ENCODE results near the gene SLC13A5. TPM values are rescaled to one million over a fixed set of nuclear protein-coding genes. Genes with fewer than 3 reads are reported as not detected.

The SLC13A5 gene
- total RNA-seq, 1 donor from 2014 or later, result 1.3 TPM

DNA sequence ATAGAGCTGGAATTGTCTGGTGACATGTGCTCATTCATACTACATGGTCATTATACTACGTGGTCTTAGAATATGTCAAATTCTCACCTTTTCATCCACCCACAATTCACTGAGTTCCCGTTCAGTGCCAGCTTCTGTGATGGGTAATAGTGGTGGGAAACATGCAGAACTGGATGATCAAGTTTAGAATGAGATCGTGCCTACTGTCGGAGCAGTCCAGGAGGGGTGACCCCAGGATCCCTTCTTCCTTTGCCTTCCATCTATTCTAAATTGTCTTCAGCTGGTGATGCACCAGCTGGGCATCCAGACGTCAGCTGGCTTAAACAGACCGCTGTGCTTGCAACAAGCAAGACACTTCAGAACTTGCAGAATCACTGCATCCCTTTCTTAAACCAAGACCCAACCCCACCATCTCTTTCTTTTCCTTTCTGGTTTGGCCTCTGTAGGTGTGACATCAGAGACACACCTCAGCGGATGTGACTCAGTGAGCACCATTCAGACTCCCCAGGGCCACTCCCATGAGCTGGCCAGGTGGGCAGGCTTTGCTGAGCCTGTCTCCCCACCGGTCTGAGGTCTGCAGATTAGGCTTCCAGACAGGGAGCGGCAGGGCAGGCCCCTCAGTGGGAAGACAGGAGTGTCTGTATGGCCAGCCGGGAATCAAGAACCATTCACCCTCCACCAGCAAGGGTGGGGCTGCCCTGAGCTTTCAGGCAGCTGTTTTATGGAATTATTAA is 43.5 kb downstream of the SLC13A5 start:
- Mint-ChIP-seq H3K27ac (ENCODE audit: unreplicated experiment) (no peak overlapping the region), H3K4me1 (ENCODE audit: unreplicated experiment) (peaks cover 9% of the 10 kb centered on the region), H3K36me3 (ENCODE audit: low read depth, unreplicated experiment) (no peaks in the 10 kb centered on the region), H3K4me3 (ENCODE audit: unreplicated experiment) (no peak overlapping the region), H3K9me3 (ENCODE audit: unreplicated experiment) (no peaks in the 10 kb centered on the region), H3K27me3 (ENCODE audit: unreplicated experiment) (peaks cover 3% of the 10 kb centered on the region)
- TF ChIP-seq, protein P1, sequence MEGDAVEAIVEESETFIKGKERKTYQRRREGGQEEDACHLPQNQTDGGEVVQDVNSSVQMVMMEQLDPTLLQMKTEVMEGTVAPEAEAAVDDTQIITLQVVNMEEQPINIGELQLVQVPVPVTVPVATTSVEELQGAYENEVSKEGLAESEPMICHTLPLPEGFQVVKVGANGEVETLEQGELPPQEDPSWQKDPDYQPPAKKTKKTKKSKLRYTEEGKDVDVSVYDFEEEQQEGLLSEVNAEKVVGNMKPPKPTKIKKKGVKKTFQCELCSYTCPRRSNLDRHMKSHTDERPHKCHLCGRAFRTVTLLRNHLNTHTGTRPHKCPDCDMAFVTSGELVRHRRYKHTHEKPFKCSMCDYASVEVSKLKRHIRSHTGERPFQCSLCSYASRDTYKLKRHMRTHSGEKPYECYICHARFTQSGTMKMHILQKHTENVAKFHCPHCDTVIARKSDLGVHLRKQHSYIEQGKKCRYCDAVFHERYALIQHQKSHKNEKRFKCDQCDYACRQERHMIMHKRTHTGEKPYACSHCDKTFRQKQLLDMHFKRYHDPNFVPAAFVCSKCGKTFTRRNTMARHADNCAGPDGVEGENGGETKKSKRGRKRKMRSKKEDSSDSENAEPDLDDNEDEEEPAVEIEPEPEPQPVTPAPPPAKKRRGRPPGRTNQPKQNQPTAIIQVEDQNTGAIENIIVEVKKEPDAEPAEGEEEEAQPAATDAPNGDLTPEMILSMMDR (IDR thresholded peaks at IDR 0.05; ENCODE audit: unreplicated experiment), result no peak
- no peak for DNase-seq (ENCODE audit: low spot score)

DNA sequence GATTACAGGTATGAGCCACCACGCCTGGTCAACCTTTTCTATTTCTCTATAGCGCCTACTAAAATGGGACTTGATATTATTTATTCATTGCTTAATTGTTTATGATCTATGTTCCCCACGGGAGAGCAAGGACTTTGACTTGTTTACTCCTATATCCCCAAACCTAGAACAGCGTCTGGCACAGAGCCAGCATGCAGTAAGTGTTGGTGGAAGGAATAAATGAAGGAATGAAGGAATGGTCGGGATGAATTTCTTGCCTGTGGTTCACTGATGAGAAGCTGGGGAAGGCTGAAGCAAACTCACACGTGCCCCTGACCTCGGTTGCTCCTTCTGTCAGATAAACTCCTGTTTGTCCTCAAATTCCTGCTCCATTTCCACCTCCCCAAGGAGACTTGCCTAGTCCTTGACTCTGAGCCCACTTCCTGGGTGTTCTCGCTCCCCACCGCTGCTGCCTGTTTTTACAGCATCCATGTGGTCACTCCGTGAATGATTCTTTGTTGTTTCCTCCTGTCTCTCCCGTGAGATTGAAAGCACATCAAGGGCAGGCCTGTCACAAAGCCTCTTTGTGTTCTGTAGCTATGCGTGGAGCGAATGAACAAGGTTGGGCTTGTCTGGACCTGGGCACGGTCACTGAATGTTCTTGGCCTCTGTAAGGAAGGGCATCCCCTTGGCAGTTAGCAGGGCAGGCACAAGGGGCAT is 44.3 kb downstream of the SLC13A5 start:
- H3K27ac Mint-ChIP-seq (ENCODE audit: unreplicated experiment), result no peak overlapping the region
- no peak overlapping the region for H3K4me3 Mint-ChIP-seq (ENCODE audit: unreplicated experiment)
- H3K27me3 Mint-ChIP-seq (ENCODE audit: unreplicated experiment), result peaks cover 3% of the 10 kb centered on the region
- DNase-seq (ENCODE audit: low spot score), result no peak
- no peaks in the 10 kb centered on the region for H3K9me3 Mint-ChIP-seq (ENCODE audit: unreplicated experiment)
- no peaks in the 10 kb centered on the region for H3K36me3 Mint-ChIP-seq (ENCODE audit: low read depth, unreplicated experiment)
- TF ChIP-seq, protein P1 (IDR thresholded peaks at IDR 0.05; ENCODE audit: unreplicated experiment), result no peak
- H3K4me1 Mint-ChIP-seq (ENCODE audit: unreplicated experiment), result peaks cover 9% of the 10 kb centered on the region

DNA sequence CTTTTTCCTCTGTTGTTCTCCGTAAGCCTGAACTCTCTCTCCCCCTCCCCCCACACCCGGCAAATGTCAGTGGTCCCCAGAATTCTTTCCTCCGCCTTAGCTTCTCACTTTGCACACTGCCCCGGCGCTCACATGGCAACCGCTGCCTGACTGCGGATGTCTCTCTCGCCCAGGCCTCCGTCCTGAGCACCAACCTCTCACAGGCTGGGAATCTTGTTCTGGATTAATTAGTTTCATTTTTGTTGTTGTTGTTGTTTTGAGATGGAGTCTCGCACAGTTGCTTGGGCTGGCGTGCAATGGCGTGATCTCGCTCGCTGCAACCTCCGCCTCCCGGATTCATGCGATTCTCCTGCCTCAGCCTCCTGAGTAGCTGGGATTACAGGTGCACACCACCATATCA is 45.0 kb downstream of the SLC13A5 start:
- no peaks in the 10 kb centered on the region for H3K9me3 Mint-ChIP-seq (ENCODE audit: unreplicated experiment)
- no peaks in the 10 kb centered on the region for H3K36me3 Mint-ChIP-seq (ENCODE audit: low read depth, unreplicated experiment)
- DNase-seq (ENCODE audit: low spot score), result no peak
- peaks cover 3% of the 10 kb centered on the region for H3K27me3 Mint-ChIP-seq (ENCODE audit: unreplicated experiment)
- H3K4me3 Mint-ChIP-seq (ENCODE audit: unreplicated experiment), result no peak overlapping the region
- H3K27ac Mint-ChIP-seq (ENCODE audit: unreplicated experiment), result no peak overlapping the region
- TF ChIP-seq, protein P1 (IDR thresholded peaks at IDR 0.05; ENCODE audit: unreplicated experiment), result no peak
- peaks cover 9% of the 10 kb centered on the region for H3K4me1 Mint-ChIP-seq (ENCODE audit: unreplicated experiment)

DNA sequence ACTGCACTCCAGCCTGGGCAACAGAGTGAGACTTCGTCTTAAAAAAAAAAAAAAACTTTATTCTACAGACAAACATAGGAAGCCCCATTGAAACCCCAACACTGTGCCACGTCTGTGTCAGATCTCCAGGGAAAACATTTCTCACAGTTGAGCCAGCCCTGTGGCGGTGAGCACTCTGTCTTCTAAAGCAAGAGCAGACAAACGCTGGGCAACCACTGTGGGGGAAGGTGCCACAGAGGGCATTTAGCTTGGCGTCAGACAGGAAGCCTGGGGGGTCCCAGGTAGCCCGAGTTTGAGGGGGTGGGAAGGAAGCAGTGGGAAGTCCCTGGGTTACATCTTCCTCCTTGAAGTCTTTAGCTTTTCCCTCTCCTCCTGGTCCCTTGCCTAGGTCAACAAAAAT is 45.7 kb downstream of the SLC13A5 start:
- Mint-ChIP-seq H3K27ac (ENCODE audit: unreplicated experiment) (no peak overlapping the region), H3K4me1 (ENCODE audit: unreplicated experiment) (peaks cover 9% of the 10 kb centered on the region), H3K4me3 (ENCODE audit: unreplicated experiment) (no peak overlapping the region), H3K27me3 (ENCODE audit: unreplicated experiment) (peaks cover 3% of the 10 kb centered on the region), H3K36me3 (ENCODE audit: low read depth, unreplicated experiment) (no peaks in the 10 kb centered on the region), H3K9me3 (ENCODE audit: unreplicated experiment) (no peaks in the 10 kb centered on the region)
- TF ChIP-seq, protein P1 (IDR thresholded peaks at IDR 0.05; ENCODE audit: unreplicated experiment), result no peak
- DNase-seq (ENCODE audit: low spot score), result no peak

DNA sequence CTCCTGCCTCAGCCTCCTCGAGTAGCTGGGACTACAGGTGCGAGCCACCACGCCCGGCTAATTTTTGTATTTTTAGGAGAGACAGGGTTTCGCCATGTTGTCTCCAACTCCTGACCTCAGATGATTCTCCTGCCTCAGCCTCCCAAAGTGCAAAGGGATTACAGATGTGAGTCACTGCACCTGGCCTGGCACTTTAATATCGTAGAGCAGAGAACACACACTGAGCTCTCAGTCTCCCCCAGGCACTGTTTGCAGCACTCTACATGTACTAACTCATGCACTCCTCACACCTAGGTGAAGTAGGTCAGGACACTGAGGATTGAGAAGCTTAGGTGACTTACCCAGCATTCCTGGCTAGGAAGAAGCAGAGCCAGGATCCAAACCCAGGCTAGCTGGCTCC is 46.6 kb downstream of the SLC13A5 start:
- no peak for DNase-seq (ENCODE audit: low spot score)

More for the DNA sequence above, 46.6 kb downstream of the SLC13A5 start:
- TF ChIP-seq, protein P1 (IDR thresholded peaks at IDR 0.05; ENCODE audit: unreplicated experiment), result no peak
- H3K36me3 Mint-ChIP-seq (ENCODE audit: low read depth, unreplicated experiment), result no peaks in the 10 kb centered on the region
- peaks cover 3% of the 10 kb centered on the region for H3K27me3 Mint-ChIP-seq (ENCODE audit: unreplicated experiment)
- H3K9me3 Mint-ChIP-seq (ENCODE audit: unreplicated experiment), result no peaks in the 10 kb centered on the region
- no peak overlapping the region for H3K27ac Mint-ChIP-seq (ENCODE audit: unreplicated experiment)
- H3K4me1 Mint-ChIP-seq (ENCODE audit: unreplicated experiment), result peaks cover 9% of the 10 kb centered on the region
- H3K4me3 Mint-ChIP-seq (ENCODE audit: unreplicated experiment), result no peak overlapping the region

All from endothelial cell (in vitro differentiated cells).